NCI-H2196 (cell line): ENCODE data around the gene SDK1.
"Not testable (repeated sequence)": the region's sequence is repeated elsewhere in the genome, so short reads cannot be mapped to it uniquely, and the experiment has no call there.

Source experiments
- DNase-seq: peaks from one replicate; lab custom pipeline; 2025; ENCODE audit not compliant: unreplicated experiment; lab: John Stamatoyannopoulos, UW

Gene SDK1

DNA sequence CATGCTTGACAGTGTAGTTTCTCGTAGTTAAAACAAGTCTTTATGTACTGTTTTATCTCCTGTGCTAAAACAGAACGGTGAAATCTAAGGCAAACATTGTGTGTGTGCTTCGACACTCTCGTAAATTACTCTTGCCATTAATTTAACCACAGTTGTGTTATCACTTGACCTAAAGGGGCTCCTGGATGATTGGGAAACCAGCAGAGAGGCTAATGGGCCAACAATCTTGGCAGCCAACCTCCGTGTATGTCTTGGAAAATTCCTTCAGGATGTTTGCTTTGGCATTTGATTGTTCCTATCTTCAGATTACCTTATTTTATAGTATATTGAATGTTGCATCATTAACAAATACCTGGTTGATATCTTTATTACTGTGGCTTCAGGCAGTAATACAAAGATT, 409.5 kb downstream of the SDK1 start:
- DNase-seq, result no peak

- no peak for DNase-seq
Observed at GRCh38 chr7:3712841-3713240, 411.8 kb downstream of the SDK1 start.

DNA sequence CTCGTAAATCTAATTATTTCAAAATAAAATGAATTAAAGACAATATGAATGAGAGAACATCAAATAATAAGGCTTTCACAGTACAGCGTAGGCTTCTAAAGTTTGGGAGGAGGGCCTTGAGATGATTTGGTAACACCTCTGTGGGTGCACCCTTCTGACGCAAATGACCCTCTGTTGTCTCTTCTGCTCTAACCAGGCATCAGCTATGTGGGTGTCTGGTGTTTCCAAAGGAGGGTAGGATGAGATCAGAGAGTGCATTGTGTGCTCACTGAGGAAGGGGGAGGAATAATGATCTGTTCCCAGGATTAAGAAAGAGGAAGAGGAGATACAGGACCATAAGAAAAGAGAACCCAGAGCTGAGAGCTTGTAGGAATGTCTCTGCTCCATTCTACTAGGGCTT, 420.4 kb downstream of the SDK1 start:
- no peak for DNase-seq

GRCh38 chr7:3722396-3722922, 421.4 kb downstream of the SDK1 start:
- DNase-seq, result no peak

DNA sequence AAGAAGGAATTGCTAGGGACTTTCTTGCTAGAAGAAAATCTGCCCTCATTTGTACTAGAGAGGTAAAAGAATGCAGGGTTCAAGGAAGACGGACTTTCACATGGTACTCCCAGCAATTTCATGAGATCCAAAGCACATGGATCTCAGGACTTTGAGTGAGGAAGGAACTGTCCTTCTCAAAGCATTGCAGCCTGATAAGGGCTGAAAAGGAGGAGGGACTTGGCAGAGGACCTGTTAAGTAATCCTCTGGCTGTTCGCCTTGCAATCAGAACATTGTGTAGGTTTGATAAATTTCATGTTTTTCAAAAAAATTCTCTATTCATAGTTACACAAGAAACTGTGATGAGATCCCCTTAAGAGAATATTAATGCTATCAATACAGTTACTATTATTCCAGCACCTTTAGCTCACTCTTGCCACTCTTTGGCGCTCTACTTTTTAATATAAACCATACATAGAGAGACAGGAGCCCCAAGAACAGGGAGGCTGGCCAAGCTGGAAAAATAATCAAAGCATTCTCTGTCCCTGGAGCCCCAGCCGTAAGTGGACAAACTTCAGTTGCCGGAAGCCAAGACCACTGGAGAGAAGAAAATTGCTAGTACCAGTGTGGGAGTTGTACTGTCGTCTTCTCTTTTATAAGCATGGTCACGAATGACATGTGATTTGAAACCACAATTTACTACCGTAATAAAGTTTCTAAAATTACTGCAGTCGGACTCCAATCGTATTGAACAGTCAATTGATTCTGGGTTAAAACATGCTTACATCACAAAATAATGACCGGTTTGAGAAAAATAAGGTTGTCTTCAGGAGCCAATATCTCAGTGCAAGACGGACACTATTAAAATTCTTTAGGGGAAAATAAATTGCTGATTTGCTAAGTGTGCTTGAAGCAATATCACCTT, 424.4 kb downstream of the SDK1 start:
- no peak for DNase-seq

DNA sequence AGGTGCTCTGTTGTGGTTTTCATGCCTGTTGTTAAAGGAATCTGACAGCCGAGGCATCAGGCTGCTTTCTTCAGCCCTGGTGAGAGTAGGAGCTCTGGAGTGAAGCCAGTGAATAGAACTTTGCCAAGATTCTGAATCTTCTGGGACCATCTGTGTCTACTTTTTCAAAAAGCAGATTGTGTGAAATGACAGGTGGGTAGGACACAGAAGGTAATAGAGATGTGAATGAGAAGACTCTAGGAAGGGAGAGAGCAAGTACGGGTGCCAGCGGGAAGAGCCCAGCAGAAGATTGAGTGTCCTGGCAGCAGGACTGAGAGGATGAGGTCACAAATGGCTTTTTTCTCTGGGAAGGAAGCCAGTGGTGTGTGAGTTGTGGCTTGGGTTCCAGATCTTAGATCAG, 429.2 kb downstream of the SDK1 start:
- peak; percentile 38 for DNase-seq

- DNase-seq, result no peak
Observed at GRCh38 chr7:3732395-3733005, 431.4 kb downstream of the SDK1 start.

GRCh38 chr7:3733541-3734140, 432.6 kb downstream of the SDK1 start:
- no peak for DNase-seq

- DNase-seq, result no peak
Observed at GRCh38 chr7:3738964-3739363, 437.9 kb downstream of the SDK1 start.

DNA sequence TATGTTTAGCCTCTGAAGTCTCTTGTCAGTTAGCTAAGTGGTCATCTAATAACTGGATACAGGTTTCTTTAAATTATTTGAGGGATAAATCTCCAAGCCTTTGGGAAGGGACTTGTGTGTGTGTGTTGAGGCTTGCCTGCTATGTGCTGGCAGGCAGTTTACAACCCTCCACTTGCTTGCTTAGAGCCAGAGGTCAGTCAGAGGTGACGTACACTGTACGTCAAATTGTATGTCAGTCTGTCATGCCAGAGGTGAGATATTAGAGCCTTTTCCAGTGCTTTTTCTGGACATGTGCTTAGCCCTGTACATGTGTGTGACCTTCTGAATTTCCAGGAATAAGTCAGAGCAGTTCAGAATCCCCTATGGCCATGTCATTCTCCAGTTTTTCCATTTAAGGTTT, 438.9 kb downstream of the SDK1 start:
- DNase-seq, result no peak

GRCh38 chr7:3747467-3747866, 446.4 kb downstream of the SDK1 start:
- DNase-seq, result no peak

DNA sequence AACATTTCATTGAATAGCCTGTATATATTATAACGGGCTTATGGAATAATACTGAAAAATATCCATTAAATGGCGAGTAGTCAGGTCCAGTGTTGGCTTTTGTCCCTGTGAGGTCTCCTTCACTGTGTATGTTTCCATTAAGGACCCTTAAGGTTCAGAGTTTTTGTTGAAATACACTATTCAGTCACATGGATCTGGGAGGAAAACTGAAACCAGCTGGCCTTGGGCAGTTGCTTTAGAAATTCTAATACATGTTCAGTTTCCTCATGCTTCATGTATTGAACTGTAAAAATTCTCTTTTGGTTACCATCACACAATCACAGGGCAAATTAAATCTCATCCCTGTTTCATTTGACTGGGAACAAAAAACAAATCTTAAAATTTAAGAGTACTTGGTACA, 447.3 kb downstream of the SDK1 start:
- DNase-seq, result no peak

DNA sequence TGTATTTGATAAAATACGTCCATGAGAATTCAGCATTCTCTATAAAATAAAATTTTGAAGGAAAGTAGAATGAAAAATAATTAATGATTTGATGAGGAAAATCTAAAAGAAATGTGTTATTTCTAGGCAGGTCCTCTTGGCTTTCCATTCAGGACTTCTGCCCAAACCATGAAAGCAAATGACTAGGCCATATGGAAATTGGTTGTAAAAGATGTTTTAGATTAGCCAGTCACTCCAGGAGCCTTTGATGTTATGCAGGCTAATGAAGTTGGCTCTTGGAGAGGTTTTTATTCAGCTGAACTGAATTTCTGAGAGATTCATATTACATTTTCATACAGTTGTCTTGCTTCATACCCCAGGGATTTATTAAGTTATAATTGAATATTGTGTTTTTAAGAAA, 452.8 kb downstream of the SDK1 start:
- no peak for DNase-seq

DNA sequence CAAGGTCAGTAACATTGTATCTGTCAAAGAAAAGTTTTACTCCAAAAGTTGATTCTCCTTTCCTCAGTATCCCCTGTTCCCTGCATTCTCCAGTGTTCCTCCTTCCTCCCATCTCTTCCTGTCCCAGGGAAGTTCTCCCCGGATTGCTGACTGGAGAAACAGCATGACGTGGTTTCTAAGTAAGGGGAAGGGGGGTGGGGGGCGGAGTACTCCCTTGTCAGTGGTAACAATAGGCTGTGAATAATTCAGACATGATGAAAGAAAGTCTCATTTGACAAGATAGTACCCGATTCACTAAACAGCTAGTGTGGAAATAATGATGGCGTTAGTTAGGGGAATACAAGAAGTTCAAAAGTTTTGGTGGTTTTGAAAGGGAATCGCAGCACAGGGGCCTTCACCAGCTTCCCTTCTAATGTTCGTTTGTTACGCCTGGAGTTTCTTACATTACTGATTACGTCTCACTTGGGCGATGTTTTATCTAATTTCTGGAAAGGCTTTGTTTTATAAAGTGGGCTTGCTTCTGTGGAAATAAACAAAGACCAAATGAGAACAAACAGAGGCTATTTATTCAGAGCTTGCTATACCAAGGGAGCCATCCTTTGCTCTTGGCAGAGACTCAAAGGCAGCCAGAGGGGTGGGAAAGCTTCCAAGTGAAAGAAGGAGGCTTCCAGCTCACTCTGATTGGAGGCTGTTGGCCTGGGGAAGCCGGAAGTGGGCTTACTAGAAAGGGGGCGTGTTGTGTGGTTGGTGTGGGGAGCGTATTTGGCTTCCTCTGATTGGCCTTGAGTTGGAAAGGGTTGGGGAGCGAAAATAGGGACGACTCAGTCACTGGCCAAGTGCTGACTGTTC, 453.7 kb downstream of the SDK1 start:
- peak; percentile 83 for DNase-seq

DNA sequence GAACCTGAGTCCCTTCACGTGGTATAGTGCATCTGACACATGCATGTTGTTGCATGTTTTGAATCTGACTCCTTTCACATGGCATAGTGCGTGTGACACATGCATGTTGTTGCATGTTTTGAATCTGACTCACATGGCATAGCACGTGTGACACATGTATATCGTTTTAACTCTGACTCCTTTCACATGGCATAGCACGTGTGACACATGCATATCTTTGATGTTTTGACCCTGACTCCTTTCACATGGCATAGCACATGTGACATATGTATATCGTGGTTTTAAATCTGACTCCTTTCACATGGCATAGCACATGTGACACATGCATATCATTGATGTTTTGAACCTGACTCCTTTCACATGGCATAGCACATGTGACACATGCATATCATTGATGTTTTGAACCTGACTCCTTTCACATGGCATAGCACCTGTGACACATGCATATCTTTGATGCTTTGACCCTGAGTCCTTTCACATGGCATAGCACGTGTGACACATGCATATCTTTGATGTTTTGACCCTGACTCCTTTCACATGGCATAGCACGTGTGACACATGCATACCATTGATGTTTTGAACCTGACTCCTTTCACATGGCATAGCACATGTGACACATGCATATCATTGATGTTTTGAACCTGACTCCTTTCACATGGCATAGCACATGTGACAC, 454.9 kb downstream of the SDK1 start:
- not testable (repeated sequence) for DNase-seq

DNA sequence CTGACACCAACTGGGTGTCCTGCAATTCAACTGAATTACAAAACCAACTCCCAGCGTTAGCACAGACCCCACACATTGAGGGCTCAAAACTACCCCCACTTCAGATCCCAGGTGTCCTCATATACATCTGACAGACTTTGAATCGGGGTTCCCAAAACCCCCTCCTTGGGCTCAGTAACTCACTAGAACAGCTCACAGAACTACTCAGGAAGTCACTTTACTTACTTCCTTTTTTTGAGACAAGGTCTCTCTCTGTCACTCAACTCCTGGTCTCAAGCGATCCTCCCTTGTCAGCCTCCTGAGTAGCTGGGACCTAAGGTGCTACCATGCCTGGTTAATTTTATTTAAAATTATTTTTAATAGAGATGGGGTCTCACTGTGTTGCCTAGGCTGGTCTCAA, 456.0 kb downstream of the SDK1 start:
- no peak for DNase-seq

GRCh38 chr7:3760651-3761050, 459.6 kb downstream of the SDK1 start:
- DNase-seq, result no peak

GRCh38 chr7:3762146-3762831, 461.2 kb downstream of the SDK1 start:
- DNase-seq, result no peak

GRCh38 chr7:3767917-3768777, 467.1 kb downstream of the SDK1 start:
- DNase-seq, result no peak
